SK-N-SH treated with all-trans-retinoic acid at 6 μM for 48 hours (cell line): ENCODE measurements around the gene SLC50A1.

Experiments used
- ATAC-seq: fragments of 200-7000 bp; cut with Tn5 transposase; 3 replicates; pipeline ENCODE4 v1.9.1; 2020; ENCODE audit warnings: mild to moderate bottlenecking, moderate library complexity
- ARNTL ChIP-seq: fragments of 450-650 bp; formaldehyde crosslinking; IDR thresholded peaks from 2 replicates; pipeline ENCODE4 v1.5.0; 2020; ENCODE audit warnings: low read depth, mild to moderate bottlenecking, moderate library complexity, borderline replicate concordance
- BACH2 ChIP-seq: fragments of 250-450 bp; sonication (Bioruptor Pico); IDR thresholded peaks from 2 replicates; pipeline ENCODE4 v1.9.0; 2021; ENCODE audit warnings: mild to moderate bottlenecking, borderline replicate concordance
- CSDC2 ChIP-seq: fragments of 250-450 bp; sonication (Bioruptor Pico); IDR thresholded peaks from 2 replicates; pipeline ENCODE4 v1.5.0; 2020; ENCODE audit warnings: mild to moderate bottlenecking, moderate library complexity
- ESRRG ChIP-seq: fragments of 250-450 bp; sonication (Bioruptor Pico); IDR thresholded peaks from 2 replicates; pipeline ENCODE4 v1.6.1; 2021; ENCODE audit warnings: mild to moderate bottlenecking
- GLIS3 ChIP-seq: fragments of 250-450 bp; sonication (Bioruptor Pico); IDR thresholded peaks from 2 replicates; pipeline ENCODE4 v1.5.0; 2020; ENCODE audit warnings: mild to moderate bottlenecking, moderate library complexity
- ISL1 ChIP-seq: fragments of 250-450 bp; sonication (Bioruptor Pico); IDR thresholded peaks from 2 replicates; pipeline ENCODE4 v2.1.2; 2022; ENCODE audit warnings: mild to moderate bottlenecking, moderate library complexity
- OSR1 ChIP-seq: fragments of 250-450 bp; sonication (Bioruptor Pico); IDR thresholded peaks from 2 replicates; pipeline ENCODE4 v1.8.0; 2022; ENCODE audit warnings: moderate library complexity, mild to moderate bottlenecking, inconsistent platforms
- PPARA ChIP-seq: fragments of 250-450 bp; sonication (Bioruptor Pico); IDR thresholded peaks from 2 replicates; pipeline ENCODE4 v1.5.0; 2020; ENCODE audit warnings: mild to moderate bottlenecking, borderline replicate concordance
- RARB ChIP-seq: fragments of 250-450 bp; sonication (Bioruptor Pico); IDR thresholded peaks from 2 replicates; pipeline ENCODE4 v1.8.0; 2021; ENCODE audit warnings: mild to moderate bottlenecking, moderate library complexity
- SNAI2 ChIP-seq: fragments of 250-450 bp; sonication (Bioruptor Pico); IDR thresholded peaks from 2 replicates; pipeline ENCODE4 v1.5.0; 2020; ENCODE audit warnings: mild to moderate bottlenecking, moderate library complexity
- TCF4 ChIP-seq: fragments of 250-450 bp; sonication (Bioruptor Pico); IDR thresholded peaks from 2 replicates; pipeline ENCODE4 v1.8.0; 2021; ENCODE audit warnings: mild to moderate bottlenecking, moderate library complexity, borderline replicate concordance
- ZC3H10 ChIP-seq: fragments of 250-450 bp; sonication (Bioruptor Pico); IDR thresholded peaks from 2 replicates; pipeline ENCODE4 v1.5.1; 2021; ENCODE audit warnings: mild to moderate bottlenecking, moderate library complexity
- ZFP3 ChIP-seq: fragments of 250-450 bp; sonication (Bioruptor Pico); IDR thresholded peaks from 2 replicates; pipeline ENCODE4 v1.5.0; 2020; ENCODE audit warnings: mild to moderate bottlenecking, moderate library complexity
- ZFP30 ChIP-seq: fragments of 450-650 bp; formaldehyde crosslinking; IDR thresholded peaks from 2 replicates; pipeline ENCODE4 v1.5.0; 2022; ENCODE audit warnings: mild to moderate bottlenecking, moderate library complexity
- ZNF565 ChIP-seq: fragments of 450-650 bp; formaldehyde crosslinking; conservative IDR thresholded peaks from 2 replicates; pipeline ENCODE4 v1.5.0; 2020; ENCODE audit warnings: low read depth, mild to moderate bottlenecking, moderate library complexity
- ZNF70 ChIP-seq: fragments of 450-650 bp; formaldehyde crosslinking; IDR thresholded peaks from 2 replicates; pipeline ENCODE4 v1.5.0; 2020; ENCODE audit warnings: mild to moderate bottlenecking, moderate library complexity
- ZNF8 ChIP-seq: fragments of 450-650 bp; formaldehyde crosslinking; IDR thresholded peaks from 2 replicates; pipeline ENCODE4 v1.5.0; 2020; ENCODE audit warnings: mild to moderate bottlenecking, moderate library complexity
- TF ChIP-seq, protein P1 (sequence below): fragments of 250-450 bp; sonication (Bioruptor Pico); IDR thresholded peaks from 2 replicates; pipeline ENCODE4 v1.8.0; 2020; ENCODE audit warnings: mild to moderate bottlenecking, moderate library complexity, borderline replicate concordance
- TF ChIP-seq, protein P2 (sequence below): fragments of 250-450 bp; sonication (Bioruptor Pico); IDR thresholded peaks from 2 replicates; pipeline ENCODE4 v1.5.1; 2020; ENCODE audit warnings: low read depth, mild to moderate bottlenecking, moderate library complexity
- TF ChIP-seq, protein P3 (sequence below): fragments of 250-450 bp; sonication (Bioruptor Pico); IDR thresholded peaks from 2 replicates; pipeline ENCODE4 v1.8.0; 2021; ENCODE audit warnings: low read depth, mild to moderate bottlenecking, moderate library complexity, borderline replicate concordance

Gene SLC50A1

DNA sequence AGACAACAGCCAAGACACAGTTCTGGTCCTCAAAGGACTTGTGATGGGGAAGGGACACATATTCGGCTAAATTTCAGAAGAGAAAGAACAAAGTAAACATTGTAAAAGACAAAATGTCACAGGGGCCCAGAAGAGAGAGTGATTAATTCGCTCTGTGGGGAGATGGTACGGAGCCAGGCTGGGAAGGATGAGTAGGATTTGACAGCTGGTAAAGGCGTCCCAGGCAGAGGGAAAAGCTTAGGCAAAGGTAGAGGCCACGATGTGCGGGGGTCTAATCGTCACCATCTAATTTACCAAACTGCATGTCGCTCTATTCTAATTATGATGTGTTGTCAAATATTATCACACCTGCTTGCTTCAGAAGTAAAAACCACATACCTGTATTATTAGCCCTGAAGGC, 25.3 kb upstream of the SLC50A1 start:
- no peak for ATAC-seq

DNA sequence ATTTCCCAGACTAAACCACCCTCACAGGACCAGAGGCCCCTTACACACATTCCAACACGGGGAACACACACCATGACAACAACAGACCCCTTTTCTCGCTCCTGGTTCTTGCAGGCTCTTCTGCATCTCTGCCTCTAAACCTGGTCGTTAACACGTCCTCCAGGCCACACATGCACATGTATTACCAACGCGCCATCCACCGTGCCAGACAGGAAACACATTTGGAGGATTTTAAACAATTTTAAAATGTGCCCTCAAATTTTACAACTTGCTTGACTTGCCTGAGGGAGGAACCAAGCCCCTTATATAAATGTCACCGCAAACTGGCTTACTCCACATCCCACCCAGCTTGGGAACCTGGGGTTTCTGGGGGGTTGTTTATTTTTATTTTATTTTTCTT, 24.8 kb upstream of the SLC50A1 start:
- ATAC-seq, result no peak
- no peak for TF ChIP-seq OSR1 (CRISPR knock-in tag)
- TF ChIP-seq SNAI2, result no peak
- no peak for TF ChIP-seq ZC3H10 (CRISPR knock-in tag)
- TF ChIP-seq, protein P1, sequence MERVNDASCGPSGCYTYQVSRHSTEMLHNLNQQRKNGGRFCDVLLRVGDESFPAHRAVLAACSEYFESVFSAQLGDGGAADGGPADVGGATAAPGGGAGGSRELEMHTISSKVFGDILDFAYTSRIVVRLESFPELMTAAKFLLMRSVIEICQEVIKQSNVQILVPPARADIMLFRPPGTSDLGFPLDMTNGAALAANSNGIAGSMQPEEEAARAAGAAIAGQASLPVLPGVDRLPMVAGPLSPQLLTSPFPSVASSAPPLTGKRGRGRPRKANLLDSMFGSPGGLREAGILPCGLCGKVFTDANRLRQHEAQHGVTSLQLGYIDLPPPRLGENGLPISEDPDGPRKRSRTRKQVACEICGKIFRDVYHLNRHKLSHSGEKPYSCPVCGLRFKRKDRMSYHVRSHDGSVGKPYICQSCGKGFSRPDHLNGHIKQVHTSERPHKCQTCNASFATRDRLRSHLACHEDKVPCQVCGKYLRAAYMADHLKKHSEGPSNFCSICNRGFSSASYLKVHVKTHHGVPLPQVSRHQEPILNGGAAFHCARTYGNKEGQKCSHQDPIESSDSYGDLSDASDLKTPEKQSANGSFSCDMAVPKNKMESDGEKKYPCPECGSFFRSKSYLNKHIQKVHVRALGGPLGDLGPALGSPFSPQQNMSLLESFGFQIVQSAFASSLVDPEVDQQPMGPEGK, result no peak
- no peak for TF ChIP-seq TCF4 (CRISPR knock-in tag)
- TF ChIP-seq, protein P2, sequence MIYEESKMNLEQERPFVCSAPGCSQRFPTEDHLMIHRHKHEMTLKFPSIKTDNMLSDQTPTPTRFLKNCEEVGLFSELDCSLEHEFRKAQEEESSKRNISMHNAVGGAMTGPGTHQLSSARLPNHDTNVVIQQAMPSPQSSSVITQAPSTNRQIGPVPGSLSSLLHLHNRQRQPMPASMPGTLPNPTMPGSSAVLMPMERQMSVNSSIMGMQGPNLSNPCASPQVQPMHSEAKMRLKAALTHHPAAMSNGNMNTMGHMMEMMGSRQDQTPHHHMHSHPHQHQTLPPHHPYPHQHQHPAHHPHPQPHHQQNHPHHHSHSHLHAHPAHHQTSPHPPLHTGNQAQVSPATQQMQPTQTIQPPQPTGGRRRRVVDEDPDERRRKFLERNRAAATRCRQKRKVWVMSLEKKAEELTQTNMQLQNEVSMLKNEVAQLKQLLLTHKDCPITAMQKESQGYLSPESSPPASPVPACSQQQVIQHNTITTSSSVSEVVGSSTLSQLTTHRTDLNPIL (CRISPR knock-in tag), result no peak
- no peak for TF ChIP-seq CSDC2 (CRISPR knock-in tag)

More for the DNA sequence above, 25.3 kb upstream of the SLC50A1 start:
- no peak for TF ChIP-seq ESRRG (CRISPR knock-in tag)
- no peak for TF ChIP-seq ARNTL (CRISPR knock-in tag)

DNA sequence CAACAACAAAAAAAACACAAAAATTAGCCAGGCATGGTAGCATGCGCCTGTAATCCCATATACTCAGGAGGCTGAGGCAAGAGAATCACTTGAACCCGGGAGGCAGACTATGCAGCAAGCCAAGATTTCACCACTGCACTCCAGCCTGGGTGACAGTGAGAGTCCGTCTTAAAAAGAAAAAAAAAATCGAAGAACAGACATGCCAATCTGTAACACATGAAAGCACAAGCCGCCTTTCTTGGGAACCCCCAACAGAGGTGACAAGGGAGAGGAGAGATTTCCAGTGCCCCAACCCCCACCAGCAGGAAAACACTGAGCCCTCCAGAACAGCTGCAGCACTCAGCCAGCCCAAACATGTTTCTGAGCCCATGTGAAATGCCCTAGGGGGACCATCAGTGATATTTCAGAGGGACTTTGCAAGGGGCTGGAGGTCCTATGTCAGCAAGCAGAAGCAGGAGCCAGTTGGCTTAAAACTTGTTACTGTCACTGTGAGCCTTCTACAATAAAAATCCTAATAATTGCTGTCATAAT, 22.1 kb upstream of the SLC50A1 start:
- TF ChIP-seq ZFP3, result no peak
- TF ChIP-seq ZNF70 (CRISPR knock-in tag), result no peak
- no peak for TF ChIP-seq ISL1 (CRISPR knock-in tag)
- TF ChIP-seq, protein P1, result no peak
- no peak for TF ChIP-seq ESRRG (CRISPR knock-in tag)
- no peak for ATAC-seq

DNA sequence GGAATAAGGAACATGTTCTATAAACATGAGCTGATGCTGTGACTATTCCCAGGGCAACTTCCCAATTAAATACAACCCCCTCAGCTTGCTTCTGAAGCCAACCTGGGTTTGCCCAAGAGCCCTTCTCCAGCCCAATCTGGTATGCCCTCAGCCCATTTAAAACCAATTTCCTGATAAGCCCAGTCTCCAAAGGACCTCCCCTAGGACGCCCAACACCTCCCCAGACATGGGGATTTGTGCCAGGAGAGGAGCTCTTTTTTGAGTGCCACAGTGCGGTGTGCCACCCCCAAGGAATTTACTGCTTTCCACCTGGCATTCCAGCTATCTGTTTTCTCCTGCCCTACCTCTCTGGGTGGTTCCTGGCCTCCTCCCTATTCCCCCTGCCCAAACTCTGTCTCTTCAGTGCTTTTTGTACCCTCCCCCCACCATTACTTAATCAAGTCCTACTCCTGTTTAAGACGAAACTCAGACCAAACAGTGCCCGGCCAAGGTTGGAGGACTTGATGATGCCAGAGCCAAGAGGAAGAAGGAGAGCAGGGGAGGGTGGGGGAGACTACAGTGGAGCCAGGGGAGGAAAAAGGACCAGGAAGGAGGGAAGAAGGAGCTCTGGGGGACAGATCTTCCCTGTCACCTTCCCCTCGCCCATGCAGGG, 19.4 kb upstream of the SLC50A1 start:
- no peak for ATAC-seq
- TF ChIP-seq PPARA (CRISPR knock-in tag) (no peak), ESRRG (CRISPR knock-in tag) (no peak), BACH2 (CRISPR knock-in tag) (no peak), ZNF8 (CRISPR knock-in tag) (no peak), ZFP3 (no peak), ZNF70 (CRISPR knock-in tag) (no peak), RARB (CRISPR knock-in tag) (no peak), ISL1 (CRISPR knock-in tag) (no peak), ZNF565 (CRISPR knock-in tag) (no peak), GLIS3 (CRISPR knock-in tag) (no peak), ZFP30 (no peak), SNAI2 (no peak), CSDC2 (CRISPR knock-in tag) (no peak)
- TF ChIP-seq, protein P1, result no peak
- TF ChIP-seq, protein P3, sequence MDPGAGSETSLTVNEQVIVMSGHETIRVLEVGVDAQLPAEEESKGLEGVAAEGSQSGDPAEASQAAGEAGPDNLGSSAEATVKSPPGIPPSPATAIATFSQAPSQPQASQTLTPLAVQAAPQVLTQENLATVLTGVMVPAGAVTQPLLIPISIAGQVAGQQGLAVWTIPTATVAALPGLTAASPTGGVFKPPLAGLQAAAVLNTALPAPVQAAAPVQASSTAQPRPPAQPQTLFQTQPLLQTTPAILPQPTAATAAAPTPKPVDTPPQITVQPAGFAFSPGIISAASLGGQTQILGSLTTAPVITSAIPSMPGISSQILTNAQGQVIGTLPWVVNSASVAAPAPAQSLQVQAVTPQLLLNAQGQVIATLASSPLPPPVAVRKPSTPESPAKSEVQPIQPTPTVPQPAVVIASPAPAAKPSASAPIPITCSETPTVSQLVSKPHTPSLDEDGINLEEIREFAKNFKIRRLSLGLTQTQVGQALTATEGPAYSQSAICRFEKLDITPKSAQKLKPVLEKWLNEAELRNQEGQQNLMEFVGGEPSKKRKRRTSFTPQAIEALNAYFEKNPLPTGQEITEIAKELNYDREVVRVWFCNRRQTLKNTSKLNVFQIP, result no peak
- TF ChIP-seq, protein P2 (CRISPR knock-in tag), result no peak
- TF ChIP-seq, all 23 proteins: peak for 0
